ENCODE results near the gene OLIG1. TPM values are rescaled to one million over a fixed set of nuclear protein-coding genes. Genes with fewer than 3 reads are reported as not detected.

OLIG1 gene
- total RNA-seq, 1 donor from 2014 or later, result 1.6 TPM

DNA sequence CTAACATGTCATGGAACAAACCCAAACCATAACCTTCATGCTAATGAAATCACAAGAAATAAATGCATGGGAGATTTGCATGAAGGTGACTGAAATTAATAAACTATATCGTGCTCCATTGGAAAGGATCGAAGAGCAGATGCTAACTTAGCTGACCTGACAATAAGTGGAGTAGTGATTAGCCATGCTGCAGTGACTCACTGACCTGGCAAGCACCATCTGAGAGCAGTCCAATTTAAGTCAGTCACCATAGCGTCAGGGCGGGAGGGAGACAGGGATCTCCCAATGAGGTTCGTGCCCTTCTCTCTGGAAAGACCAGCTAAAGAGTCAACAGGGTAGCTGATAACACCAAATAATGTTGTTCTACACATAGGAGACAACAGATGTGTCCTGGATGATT lies 22.7 kb upstream of the OLIG1 start:
- intact Hi-C loops (cut with DNase I), result no loop called here
- no peak overlapping the region for H3K27ac ChIP-seq
- H3K36me3 ChIP-seq, result no peaks in the 10 kb centered on the region
- ATAC-seq (no peak), DNase-seq (no peak)
- H3K27me3 ChIP-seq, result peaks cover 47% of the 10 kb centered on the region
- H3K9me3 ChIP-seq, result no peaks in the 10 kb centered on the region
- H3K4me1 ChIP-seq, result no peaks in the 10 kb centered on the region
- TF ChIP-seq, protein P1, sequence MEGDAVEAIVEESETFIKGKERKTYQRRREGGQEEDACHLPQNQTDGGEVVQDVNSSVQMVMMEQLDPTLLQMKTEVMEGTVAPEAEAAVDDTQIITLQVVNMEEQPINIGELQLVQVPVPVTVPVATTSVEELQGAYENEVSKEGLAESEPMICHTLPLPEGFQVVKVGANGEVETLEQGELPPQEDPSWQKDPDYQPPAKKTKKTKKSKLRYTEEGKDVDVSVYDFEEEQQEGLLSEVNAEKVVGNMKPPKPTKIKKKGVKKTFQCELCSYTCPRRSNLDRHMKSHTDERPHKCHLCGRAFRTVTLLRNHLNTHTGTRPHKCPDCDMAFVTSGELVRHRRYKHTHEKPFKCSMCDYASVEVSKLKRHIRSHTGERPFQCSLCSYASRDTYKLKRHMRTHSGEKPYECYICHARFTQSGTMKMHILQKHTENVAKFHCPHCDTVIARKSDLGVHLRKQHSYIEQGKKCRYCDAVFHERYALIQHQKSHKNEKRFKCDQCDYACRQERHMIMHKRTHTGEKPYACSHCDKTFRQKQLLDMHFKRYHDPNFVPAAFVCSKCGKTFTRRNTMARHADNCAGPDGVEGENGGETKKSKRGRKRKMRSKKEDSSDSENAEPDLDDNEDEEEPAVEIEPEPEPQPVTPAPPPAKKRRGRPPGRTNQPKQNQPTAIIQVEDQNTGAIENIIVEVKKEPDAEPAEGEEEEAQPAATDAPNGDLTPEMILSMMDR (IDR thresholded peaks at IDR 0.05), result no peak
- H3K4me3 ChIP-seq, result no peak overlapping the region

DNA sequence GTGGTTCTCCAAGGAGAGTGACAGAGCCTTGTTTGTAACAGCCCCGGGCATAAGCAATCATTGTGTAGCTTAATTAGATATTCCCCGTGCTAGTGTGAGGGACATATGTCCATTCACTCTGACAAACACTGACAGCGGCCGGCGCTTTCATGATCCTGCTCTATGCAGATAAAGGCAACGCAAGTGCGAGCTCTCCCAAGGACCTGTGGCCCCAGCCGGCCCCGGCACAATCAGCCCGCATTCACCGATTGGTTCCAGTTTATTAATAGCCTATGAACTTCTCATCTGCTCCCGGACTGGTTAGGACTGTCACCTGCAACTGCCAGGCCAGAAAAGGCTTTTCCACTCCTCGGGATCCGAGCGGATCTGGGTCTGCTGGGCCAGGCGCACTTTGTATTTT lies 18.0 kb upstream of the OLIG1 start:
- Histone ChIP-seq H3K9me3 (no peaks in the 10 kb centered on the region), H3K36me3 (no peaks in the 10 kb centered on the region), H3K4me3 (no peak overlapping the region), H3K27me3 (peaks cover 27% of the 10 kb centered on the region), H3K27ac (no peak overlapping the region), H3K4me1 (no peaks in the 10 kb centered on the region)
- no peak for DNase-seq
- ATAC-seq, result no peak
- intact Hi-C loops (cut with DNase I), result no loop called here
- TF ChIP-seq, protein P1 (IDR thresholded peaks at IDR 0.05), result no peak

DNA sequence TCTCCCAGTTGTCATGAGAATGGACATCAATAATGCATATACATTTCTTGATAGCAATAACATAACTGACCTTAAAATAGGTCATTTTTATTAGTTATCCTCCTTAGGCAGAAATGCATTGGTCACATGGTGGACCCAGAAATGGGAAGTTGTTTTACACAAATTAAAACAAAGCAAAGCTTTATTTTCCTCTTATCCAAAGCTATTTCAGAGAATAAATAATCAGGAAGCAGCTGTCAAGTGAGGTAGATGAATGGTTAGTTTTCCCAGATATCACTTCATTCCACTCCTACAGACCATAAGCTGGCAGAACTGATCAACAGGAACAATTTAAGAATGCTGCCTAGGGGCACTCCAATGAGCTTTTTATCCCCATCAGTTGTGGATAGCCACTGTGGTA lies 16.0 kb upstream of the OLIG1 start:
- Histone ChIP-seq H3K9me3 (no peaks in the 10 kb centered on the region), H3K27ac (no peak overlapping the region), H3K4me3 (no peak overlapping the region), H3K27me3 (peaks cover 9% of the 10 kb centered on the region), H3K36me3 (no peaks in the 10 kb centered on the region), H3K4me1 (no peaks in the 10 kb centered on the region)
- ATAC-seq, result no peak
- intact Hi-C loops (cut with DNase I), result no loop called here
- DNase-seq, result no peak
- TF ChIP-seq, protein P1 (IDR thresholded peaks at IDR 0.05), result no peak

DNA sequence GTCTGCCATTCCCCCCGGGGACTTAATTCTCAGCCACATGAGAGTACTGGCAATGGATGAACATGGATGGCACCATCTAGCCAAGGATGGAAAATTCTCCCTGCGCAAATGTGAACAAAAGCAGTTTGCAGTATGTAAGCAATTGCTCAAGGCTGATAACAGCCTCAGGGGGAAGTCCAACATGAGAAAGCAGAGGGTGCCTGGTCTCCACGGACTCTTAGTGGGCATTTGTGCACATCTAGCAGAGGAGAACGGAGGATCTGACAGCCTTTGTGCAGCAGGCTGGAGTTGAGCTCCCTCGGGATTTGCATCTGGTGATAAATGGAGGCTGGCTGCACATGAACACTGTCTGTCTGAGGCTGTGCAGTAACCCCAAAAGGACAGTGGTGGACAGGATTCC lies 13.9 kb upstream of the OLIG1 start:
- Histone ChIP-seq H3K9me3 (no peaks in the 10 kb centered on the region), H3K36me3 (no peaks in the 10 kb centered on the region), H3K4me3 (no peak overlapping the region), H3K27me3 (peaks cover 6% of the 10 kb centered on the region), H3K27ac (no peak overlapping the region), H3K4me1 (no peaks in the 10 kb centered on the region)
- ATAC-seq (no peak), DNase-seq (no peak)
- intact Hi-C loops (cut with DNase I), result no loop called here
- TF ChIP-seq, protein P1 (IDR thresholded peaks at IDR 0.05), result no peak

DNA sequence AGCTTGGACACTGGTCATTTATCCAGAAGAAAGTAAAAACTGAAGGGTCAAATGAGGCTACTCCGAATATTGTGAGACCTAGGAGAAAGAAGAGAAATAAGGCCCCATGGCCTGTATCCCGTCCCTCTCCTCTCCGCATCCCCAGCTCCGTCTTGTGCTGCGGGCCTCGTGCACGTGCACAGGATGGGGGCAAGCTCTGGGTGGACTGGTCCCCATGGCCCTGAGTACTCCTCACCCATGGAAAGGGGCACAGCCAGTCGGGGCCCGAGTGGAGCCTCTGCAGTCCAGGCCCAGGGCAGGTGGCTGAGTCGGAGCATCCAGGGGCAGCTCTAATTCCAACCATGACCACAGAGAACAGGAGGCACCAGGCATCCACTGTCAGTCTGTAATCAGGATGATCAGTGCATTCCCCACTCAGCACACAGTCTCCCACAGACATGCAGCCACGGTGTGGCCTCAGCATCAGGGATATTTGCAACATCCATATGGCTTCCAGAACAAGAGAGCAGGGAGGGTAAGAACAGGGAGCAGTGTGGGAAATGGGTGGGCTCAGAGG lies 12.5 kb upstream of the OLIG1 start:
- TF ChIP-seq, protein P1 (IDR thresholded peaks at IDR 0.05), result no peak
- Histone ChIP-seq H3K36me3 (no peaks in the 10 kb centered on the region), H3K27me3 (peaks cover 1% of the 10 kb centered on the region), H3K4me1 (no peaks in the 10 kb centered on the region), H3K27ac (no peak overlapping the region), H3K4me3 (no peak overlapping the region), H3K9me3 (no peaks in the 10 kb centered on the region)
- DNase-seq, result no peak
- ATAC-seq, result no peak
- intact Hi-C loops (cut with DNase I), result no loop called here

DNA sequence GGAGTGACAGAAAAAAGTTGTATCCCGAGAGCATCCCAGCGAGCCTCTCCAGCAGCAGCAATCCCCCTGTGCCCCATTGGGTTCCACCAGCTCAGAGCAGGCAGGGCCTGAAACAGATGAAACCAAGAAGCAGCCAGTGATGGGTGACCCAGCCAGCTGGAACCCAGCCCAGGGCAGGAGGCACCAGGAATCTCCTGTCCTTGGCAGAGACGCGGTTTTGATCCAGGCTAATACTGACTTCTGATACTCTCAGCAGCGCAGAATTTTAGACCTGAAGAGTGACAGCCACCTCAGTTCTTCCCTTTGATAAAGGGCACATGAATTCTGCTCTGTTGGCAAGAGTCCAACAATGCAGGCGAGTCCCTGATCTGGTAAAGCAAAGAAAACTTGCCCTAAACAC lies 11.4 kb upstream of the OLIG1 start:
- intact Hi-C loops (cut with DNase I), result no loop called here
- no peak overlapping the region for H3K27ac ChIP-seq

More for the DNA sequence above, 11.4 kb upstream of the OLIG1 start:
- ATAC-seq (no peak), DNase-seq (no peak)
- Histone ChIP-seq H3K27me3 (peaks cover 11% of the 10 kb centered on the region), H3K4me1 (no peaks in the 10 kb centered on the region), H3K36me3 (no peaks in the 10 kb centered on the region), H3K9me3 (no peaks in the 10 kb centered on the region), H3K4me3 (no peak overlapping the region)
- TF ChIP-seq, protein P1 (IDR thresholded peaks at IDR 0.05), result no peak

Measured in upper lobe of right lung (tissue), 1 donor.